NCI-H2196 (cell line): Measurements from ENCODE around the gene ATP1A2.

Source experiments
- DNase-seq: peaks from one replicate; lab custom pipeline; 2025; ENCODE audit not compliant: unreplicated experiment; lab: John Stamatoyannopoulos, UW

The ATP1A2 gene

DNA sequence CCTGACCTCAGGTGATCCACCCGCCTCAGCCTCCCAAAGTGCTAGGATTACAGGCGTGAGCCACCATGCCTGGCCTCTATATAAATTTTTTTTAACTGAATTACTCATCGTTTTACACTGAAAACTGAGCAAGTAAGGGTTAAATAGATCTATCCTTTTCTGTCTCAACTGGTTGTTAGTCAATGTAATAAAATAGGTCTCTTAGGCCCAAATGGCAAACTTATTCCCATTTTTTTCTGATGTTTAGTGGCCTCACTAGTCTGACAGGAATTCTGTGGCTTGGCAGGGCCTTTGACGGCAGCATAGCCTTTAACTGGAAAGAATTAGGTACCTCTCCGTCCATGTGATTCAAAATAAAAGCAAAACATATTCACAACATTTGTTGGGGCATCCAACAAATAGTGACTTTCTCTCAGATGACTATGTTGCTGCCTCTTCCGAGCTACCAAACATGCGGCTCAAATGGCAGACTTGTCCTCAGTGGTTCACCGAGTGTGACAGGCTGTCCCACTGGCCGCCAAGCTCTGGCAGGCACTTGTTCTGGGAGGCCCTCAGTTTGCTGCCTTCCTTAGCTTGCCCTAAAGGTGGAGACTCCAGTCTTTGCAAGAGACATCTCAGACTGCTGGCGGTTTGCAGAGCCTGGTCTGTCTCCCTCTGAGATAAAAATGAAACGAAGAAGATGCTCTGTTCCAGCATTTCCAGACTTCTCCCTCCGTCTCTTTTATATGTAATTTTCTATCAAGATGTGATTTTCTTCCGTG, 53.2 kb downstream of the ATP1A2 start:
- no peak for DNase-seq

DNA sequence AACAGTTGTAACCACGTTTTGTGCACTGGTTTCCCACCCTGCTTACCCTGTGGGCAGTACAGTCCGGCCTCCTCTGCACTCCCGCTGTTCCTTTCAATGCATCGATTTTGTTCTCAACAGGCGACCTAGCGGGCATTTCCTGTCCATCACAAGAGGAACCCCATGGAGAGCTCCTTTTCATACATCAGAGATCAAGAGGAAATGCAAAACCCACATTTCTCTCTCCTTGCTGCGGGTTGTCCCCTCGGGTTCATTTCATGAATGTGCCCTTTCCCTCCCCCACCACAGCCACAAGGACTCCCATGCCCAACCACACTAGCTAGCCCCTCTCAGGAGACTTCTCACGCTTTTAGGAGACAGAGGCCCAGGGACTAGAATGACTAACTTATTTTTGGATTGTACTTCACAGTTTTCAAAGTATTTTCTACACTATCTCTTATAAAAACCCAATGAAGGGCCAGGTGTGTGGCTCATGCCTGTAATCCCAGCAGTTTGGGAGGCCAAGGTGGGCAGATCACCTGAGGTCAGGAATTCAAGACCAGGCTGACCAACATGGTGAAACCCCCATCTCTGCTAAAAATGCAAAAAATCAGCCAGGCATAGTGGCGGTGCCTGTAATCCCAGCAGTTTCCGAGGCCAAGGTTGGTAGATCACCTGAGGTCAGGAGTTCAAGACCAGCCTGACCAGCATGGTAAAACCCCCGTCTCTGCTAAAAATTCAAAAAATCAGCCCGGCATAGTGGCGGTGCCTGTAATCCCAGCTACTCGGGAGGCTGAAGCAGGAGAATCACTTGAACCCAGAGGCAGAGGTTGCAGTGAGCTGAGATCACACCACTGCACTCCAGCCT, 54.2 kb downstream of the ATP1A2 start:
- no peak for DNase-seq

DNA sequence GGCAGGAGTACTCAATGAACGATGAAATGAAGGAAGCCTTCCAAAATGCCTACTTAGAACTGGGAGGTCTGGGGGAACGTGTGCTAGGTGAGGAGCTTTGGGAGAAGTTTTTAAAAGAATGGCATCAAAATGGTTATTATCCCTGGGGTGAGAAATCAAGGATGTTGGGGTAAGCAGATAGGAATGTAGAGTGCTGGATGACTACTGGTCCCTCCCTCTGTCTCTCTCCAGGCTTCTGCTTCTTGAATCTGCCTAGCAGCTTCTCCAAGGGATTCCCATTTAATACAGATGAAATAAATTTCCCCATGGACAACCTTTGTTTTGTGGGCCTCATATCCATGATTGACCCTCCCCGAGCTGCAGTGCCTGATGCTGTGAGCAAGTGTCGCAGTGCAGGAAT, 55.8 kb downstream of the ATP1A2 start:
- DNase-seq = no peak

DNA sequence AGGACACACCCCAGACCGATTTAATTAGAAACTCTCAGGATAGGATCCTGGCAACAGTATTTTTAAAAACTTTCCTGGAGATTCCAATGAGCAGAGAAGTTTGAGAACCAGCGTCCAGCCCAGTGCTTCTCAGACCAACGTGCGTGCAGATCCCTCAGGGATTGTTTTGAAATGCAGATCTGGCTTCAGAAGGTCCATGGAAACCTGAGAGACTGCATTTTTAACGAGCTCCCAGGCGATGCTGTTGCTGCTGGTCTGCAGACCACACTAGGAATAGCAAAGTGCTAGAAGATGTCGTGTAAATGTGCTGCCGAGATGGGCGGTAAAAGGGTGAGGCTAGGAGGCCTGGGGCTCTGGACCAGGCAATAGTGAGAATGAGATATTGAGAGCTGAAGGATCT, 56.4 kb downstream of the ATP1A2 start:
- DNase-seq = no peak

DNA sequence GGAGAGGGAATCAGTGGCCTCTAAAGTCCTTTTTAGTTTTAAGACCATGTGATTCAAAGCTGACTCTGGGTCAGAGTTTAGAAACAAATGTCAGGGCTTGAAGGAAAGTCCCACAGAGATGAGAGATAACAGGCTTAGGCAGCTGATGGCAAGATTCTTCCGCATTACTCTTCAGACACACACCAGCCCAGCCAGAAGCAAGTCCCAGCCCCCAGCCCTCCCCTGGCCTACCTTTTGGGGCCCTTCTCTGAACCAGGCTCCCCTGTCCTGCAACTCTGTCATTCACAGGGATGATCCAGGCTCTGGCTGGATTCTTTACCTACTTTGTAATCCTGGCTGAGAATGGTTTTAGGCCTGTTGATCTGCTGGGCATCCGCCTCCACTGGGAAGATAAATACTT, 61.7 kb downstream of the ATP1A2 start:
- DNase-seq = no peak

DNA sequence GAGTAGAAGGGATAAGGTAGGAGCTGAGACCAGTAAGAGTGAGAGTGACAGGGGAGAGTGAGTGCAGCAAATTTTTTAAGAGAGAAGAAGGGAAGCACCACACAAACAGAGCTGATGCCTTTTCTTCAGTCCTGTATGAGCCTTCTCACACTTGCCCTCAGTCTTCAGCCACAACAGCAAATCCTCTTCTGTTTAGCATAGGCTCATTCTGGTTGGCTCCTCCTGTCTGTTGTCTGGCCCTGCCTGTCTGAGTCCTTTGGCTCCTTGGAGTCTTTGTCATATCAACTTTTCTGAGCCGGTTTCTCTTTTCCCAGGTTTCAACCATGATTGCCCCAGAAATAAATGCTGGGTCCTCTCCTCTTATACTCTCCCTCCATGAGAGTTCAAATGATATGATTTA, 62.1 kb downstream of the ATP1A2 start:
- DNase-seq = no peak

DNA sequence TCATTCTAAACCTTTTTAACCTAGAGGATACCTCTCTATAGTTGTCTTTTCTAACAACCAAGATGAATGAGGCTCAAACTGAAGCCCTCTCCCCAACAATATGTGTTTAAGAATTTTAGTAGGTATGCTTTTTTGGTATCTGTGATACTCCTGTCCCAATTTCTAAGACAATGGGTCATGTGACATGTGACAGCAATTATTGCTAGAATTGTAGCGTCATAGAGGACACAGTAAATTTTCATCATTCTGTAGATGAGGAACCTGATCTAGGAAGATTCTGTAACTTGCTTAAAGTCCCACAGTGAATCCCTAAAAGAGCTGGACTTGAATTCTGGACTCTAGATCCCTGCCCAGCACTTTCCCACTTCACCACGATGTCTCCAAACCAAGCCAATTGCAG, 63.2 kb downstream of the ATP1A2 start:
- no peak for DNase-seq

DNA sequence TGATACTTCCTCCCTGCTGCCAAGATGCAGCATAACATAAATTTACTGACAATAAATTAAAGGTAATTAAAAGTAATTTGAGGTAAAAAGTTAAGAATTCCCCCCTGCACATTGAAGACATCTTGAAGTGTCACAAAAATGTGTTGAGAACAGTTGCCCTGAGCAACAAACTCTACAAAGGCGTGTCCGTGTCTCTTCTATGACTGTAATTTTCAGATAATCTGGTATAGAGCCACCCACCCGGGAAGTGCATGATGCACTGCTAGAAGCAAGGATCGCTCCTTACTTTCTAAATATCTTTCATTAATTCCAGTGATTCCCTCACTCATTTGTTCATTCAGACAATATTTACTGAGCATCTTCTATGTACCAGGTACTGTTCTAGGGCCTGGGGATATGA, 63.8 kb downstream of the ATP1A2 start:
- no peak for DNase-seq

DNA sequence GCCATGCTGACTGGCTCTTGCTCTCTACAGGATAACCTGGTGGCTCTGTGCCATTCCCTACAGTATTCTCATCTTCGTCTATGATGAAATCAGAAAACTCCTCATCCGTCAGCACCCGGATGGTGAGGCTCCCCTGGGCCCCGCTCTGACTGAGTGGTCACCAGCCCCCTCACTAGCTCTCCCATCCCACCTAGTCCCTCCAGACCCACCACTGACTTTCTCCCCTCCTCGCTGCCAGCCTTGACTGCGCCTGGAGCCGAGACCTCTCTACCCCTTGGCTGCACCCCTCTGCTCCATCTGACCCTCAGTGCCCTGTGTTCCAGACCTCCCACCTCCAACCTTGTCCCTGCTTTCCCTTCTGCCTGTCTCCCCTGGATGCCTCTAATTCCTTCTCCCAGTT, 70.7 kb downstream of the ATP1A2 start:
- no peak for DNase-seq

DNA sequence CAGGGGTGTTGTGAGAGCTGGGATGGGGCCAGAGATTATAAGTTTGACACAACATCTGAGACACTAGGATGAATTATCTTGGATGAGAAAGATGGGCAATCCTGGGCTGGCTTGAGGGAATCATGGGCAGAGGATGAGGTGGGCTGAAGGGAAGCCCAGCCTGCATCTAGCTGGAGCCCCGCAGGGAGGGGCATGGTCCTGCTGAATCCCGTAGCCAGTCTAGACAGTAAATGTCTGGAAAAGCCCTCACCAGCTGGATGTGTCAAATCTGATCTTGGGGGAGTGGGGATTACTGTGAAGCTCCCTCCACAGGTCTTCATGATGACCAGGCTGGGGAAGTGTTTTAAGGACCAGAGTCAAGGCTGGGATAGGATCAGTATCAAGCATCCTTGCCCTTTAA, 71.2 kb downstream of the ATP1A2 start:
- no peak for DNase-seq

DNA sequence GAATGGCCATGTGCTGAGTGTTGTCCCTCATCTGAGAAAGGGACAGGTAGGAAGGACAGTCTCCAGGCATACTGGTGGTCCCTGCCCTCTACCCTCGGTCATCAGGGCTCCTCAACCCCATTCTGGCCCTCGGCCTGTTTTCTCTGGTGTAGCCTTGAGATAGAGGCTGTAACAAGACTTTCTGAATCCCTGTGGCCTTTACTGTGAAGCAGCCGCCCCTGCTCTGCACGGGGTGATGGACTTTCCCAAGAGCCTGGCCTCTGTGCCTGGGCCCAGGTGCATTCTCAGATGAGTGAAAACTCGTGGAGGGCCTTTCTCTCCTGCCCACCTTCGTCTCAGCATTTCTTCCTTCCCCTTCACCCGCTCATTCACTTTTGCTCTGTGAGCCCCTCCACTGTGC, 71.8 kb downstream of the ATP1A2 start:
- DNase-seq = no peak

DNA sequence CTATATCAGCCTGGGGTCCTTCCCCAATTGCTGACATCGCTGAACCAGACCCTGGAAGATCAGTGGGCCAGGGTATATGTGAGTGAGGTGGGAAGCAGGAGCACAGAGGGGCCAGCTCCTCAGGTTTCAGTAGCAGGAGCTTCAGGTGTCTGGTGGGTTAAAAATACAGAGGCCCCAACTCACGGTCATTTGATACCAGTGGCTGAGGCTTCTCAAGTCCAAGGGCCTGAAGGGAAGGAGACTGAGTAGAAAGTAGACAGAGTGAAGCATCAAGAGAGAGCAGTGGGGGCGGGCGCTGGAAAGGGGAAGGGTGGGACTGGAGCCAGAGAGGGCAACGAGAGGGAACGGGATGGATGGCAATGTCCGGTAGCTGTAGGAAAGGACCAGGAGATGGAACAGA, 72.8 kb downstream of the ATP1A2 start:
- no peak for DNase-seq

DNA sequence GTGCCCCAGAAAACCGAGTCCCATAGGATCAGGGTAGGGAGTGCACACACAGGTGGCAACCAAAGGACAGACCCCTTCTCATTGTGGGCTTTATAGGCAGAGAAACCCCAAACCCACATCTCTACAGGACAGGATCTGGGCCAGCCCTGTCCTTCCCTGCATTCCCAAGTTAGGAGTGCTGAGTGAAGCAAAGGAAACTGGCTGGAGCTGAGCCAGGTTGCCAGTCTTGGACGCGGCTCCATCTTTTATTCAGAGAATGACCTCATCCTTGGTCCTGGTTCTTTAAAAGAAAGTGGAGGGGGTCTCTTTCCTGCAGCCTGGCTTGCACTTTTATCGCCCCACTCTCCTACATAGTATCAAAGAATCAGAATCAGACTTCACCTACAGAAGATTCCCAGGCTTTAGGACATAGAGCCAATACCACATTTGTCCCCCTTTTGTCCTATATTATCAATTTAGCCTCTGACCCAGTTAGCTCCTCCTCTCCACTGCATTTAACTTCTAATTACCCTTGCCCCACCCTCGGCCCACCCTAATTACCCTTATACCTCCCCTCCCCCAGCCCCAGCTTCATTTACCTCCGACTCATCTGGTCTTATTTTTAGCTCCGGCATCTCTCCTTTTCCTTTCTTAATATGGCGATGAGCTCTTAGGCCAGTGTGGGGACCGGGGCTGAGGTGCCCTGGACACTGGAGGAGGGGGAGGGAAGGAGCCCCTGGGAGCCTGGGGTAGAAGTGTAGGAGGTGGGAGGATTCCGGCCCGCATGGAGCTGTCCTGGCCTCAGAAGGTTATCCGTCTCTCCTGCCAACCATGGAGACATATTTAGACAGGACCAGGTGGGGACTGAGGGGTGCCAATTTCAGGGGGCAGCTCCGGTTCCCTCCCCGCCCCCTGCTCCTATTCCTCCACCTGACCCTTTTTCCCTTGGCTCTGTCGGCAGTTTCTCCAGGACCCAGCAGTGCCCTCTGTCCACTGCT, 74.4 kb downstream of the ATP1A2 start, which contains the start of gene CASQ1:
Gene CASQ1, plus strand, starts transcription at position 927 of the 977 bp plus-strand sequence. CDS start 177 bp downstream, outside the sequence.
- no peak for DNase-seq

DNA sequence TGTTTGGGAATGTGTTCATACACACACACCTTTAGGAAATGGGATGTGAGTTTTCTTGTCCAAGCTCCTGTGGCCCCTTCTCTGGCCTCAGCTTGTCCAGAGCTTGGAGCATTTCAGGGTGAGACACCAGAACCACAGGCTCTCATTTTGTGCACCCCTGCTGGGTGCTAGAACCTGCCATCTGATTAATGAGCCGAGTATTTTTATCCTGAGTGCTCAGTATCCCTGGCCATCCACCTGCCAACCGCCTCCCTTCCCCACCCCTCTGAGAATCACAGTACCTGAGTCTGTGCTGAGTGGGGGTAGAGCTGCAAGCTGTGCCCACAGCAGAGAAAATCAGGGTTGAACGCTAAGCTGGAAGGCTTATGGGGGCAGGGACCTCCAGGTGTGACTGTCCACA, 76.2 kb downstream of the ATP1A2 start:
- no peak for DNase-seq

DNA sequence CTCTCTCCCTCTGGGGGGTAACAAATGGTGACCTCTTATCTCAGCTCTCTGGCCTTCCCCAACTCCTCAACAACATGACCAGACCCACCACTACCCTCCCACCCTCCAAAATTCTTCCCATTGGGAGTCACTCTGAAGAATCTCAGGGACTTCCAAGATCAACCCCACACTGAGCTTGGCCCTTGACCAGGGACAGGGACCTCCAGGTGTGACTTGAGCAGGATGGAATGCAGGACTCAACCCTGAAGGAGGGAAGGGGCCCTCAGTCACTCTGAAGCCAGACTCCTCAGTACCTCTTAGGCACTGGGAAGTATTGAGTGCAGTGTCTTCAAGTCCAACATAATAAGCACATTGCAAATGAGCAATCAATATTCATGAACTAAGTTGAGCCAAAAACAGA, 76.7 kb downstream of the ATP1A2 start:
- DNase-seq = no peak
